Osteoblast (primary cell): Measurements from ENCODE around the gene FHIT. TPM values are rescaled to one million over a fixed set of nuclear protein-coding genes. Genes with fewer than 3 reads are reported as not detected.
A peak's percentile ranks its signal among the peaks of the same experiment; 100 is the strongest.

ENCODE experiments used
- DNase-seq: peaks from one replicate; pipeline ENCODE4 v3.0.0; 2011; ENCODE audit warnings: low spot score, mixed read lengths; ENCODE audit not compliant: insufficient read length; ENCODE audit errors: missing footprints
- H2AFZ ChIP-seq: 2 replicates; pipeline ENCODE4 v1.6.0; 2011; ENCODE audit warnings: mild to moderate bottlenecking, low read length
- H3K27ac ChIP-seq: 2 replicates; pipeline ENCODE4 v1.5.1; 2011; ENCODE audit warnings: mild to moderate bottlenecking, low read depth, low read length, moderate library complexity
- H3K27me3 ChIP-seq: 2 replicates; pipeline ENCODE4 v1.6.0; 2012; ENCODE audit warnings: mild to moderate bottlenecking, control low read depth, inconsistent platforms, low read length, moderate library complexity; ENCODE audit not compliant: insufficient read depth
- H3K36me3 ChIP-seq: 2 replicates; pipeline ENCODE4 v1.5.1; 2011; ENCODE audit warnings: mild to moderate bottlenecking, low read length, control low read depth, moderate library complexity; ENCODE audit not compliant: insufficient read depth
- H3K4me1 ChIP-seq: 2 replicates; pipeline ENCODE4 v1.5.1; 2011; ENCODE audit warnings: mild to moderate bottlenecking, low read length, control low read depth, moderate library complexity; ENCODE audit not compliant: insufficient read depth
- H3K4me2 ChIP-seq: 2 replicates; pipeline ENCODE4 v1.6.0; 2011; ENCODE audit warnings: mild to moderate bottlenecking, low read length; ENCODE audit not compliant: insufficient read depth
- H3K4me3 ChIP-seq: fragments of 200-600 bp; sonication (generic); 3 replicates; pipeline ENCODE4 v1.5.1; 2012; ENCODE audit warnings: mild to moderate bottlenecking, low read length, inconsistent platforms; ENCODE audit not compliant: insufficient read depth
- H3K79me2 ChIP-seq: 2 replicates; pipeline ENCODE4 v1.6.0; 2012; ENCODE audit warnings: mild to moderate bottlenecking, low read length, control low read depth, inconsistent platforms; ENCODE audit not compliant: insufficient read depth
- H3K9me3 ChIP-seq: 2 replicates; pipeline ENCODE4 v1.5.1; 2011; ENCODE audit warnings: low read depth, low read length, control low read depth
- H4K20me1 ChIP-seq: 2 replicates; pipeline ENCODE4 v1.6.0; 2012; ENCODE audit warnings: mild to moderate bottlenecking, low read length, control low read depth; ENCODE audit not compliant: insufficient read depth
- total RNA-seq: library from RNA; depleted of rRNA; stranded (reverse); fragments of >200 nt; gene quantifications from 2 replicates; pipeline ENCODE4 v1.2.3, GENCODE V29; 2012
- TF ChIP-seq, protein P1 (sequence below): IDR thresholded peaks from 2 replicates; pipeline ENCODE4 v1.5.1; 2011; ENCODE audit warnings: mild to moderate bottlenecking, low read depth, low read length, moderate library complexity; ENCODE audit errors: extremely low read depth

The FHIT gene
- total RNA-seq = 2.4 and 3.3 TPM in 2 replicates

DNA sequence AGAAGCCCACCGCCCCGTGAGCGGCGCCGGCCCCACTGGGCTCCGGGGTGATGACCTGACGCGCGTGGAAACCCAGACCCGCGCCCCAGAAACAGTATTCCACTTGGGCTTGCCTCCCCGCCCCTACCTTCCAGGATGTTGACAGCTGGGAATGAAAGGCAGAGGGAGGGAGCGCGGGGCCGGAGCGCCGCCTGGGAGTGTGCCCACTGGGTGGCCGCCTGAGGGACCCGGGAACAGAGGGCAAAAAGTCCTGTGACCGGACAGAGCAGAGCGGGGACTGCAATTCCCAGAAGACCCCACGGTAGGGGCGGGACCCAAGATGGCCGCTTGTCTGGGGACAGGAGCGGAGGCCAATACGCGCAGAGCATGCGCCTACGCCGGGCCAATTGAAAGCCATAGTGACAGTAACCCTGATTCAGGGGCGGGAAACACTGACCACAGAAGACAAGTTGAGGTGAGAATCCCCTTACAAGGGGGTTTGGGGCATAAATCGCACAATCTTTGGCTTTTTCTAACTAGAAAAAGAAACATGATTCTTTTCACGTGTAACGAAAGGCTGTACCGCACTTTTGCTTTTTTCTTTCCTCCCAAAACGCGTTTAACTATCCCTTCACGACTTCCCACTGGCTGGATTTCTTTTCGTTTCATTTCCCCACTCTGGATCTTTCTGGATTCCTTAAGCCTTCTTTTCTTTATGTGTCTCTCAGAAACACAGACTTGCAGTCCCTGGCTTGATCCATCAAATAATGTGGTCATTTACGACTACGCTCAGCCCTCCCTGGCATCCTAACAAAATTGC is at the start of gene FHIT:
FHIT (minus strand) TSS at position 279 of the 799 bp plus-strand sequence.
- H3K4me1 ChIP-seq = peaks cover 6% of the 10 kb centered on the region
- H2AFZ ChIP-seq = peak within 1 kb of the TSS; percentile 99
- peak within 1 kb of the TSS; percentile 44 for H3K27ac ChIP-seq
- DNase-seq = peak; percentile 98
- H3K4me2 ChIP-seq = peak within 1 kb of the TSS; percentile 89
- peak within 1 kb of the TSS; percentile 88 for H3K4me3 ChIP-seq
- no peaks in the 10 kb centered on the region for H4K20me1 ChIP-seq
- TF ChIP-seq, protein P1, sequence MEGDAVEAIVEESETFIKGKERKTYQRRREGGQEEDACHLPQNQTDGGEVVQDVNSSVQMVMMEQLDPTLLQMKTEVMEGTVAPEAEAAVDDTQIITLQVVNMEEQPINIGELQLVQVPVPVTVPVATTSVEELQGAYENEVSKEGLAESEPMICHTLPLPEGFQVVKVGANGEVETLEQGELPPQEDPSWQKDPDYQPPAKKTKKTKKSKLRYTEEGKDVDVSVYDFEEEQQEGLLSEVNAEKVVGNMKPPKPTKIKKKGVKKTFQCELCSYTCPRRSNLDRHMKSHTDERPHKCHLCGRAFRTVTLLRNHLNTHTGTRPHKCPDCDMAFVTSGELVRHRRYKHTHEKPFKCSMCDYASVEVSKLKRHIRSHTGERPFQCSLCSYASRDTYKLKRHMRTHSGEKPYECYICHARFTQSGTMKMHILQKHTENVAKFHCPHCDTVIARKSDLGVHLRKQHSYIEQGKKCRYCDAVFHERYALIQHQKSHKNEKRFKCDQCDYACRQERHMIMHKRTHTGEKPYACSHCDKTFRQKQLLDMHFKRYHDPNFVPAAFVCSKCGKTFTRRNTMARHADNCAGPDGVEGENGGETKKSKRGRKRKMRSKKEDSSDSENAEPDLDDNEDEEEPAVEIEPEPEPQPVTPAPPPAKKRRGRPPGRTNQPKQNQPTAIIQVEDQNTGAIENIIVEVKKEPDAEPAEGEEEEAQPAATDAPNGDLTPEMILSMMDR = no peak
- no peaks in the 10 kb centered on the region for H3K27me3 ChIP-seq
- no peaks in the 10 kb centered on the region for H3K9me3 ChIP-seq
- no peaks in the 10 kb centered on the region for H3K36me3 ChIP-seq
- H3K79me2 ChIP-seq = no peaks in the 10 kb centered on the region

DNA sequence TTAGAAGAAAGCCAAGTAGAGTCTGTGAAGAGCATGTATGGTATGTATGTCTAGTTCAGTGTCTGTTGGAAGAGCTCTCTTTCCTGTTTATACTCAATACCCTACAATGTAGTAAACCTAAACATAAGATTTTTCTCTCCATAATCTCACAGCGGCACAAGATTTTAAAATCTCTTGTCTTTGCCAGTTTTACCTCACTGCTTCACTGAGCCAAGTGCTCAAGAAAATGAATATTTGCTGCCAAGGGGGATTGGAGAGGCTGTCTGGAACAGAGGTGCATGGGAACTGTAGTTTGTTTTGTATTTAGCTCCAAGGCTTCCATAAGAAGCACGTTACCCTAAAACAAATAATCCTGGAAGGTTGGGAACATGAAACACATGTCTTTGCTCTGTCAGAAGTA is 49.5 kb upstream of the FHIT start:
- H2AFZ ChIP-seq = no peak overlapping the region
- H3K4me3 ChIP-seq = no peak overlapping the region
- DNase-seq = no peak
- H3K9me3 ChIP-seq = no peaks in the 10 kb centered on the region
- H3K27me3 ChIP-seq = no peaks in the 10 kb centered on the region
- H4K20me1 ChIP-seq = no peaks in the 10 kb centered on the region
- no peaks in the 10 kb centered on the region for H3K79me2 ChIP-seq
- H3K27ac ChIP-seq = no peak overlapping the region
- TF ChIP-seq, protein P1 = no peak
- no peaks in the 10 kb centered on the region for H3K36me3 ChIP-seq
- no peak overlapping the region for H3K4me2 ChIP-seq
- no peaks in the 10 kb centered on the region for H3K4me1 ChIP-seq

DNA sequence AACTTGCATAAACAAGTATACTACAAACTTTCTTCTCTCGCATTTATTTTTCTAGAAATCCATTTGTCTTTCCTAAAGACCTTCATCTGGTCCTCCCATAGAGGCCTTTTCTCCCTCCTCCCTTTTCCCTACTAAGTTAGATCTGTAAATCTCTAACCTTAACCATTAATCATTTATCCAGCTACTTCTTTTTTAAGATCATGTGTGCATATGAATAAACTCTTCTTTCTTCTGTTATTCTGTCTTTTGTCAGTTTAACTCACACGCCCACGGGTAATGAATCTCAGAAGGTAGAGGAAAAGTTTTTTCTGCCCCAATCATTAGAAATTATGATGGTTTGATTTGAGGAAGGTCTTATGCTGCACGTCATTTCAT is 48.7 kb upstream of the FHIT start:
- TF ChIP-seq, protein P1 = no peak
- H4K20me1 ChIP-seq = no peaks in the 10 kb centered on the region
- no peaks in the 10 kb centered on the region for H3K36me3 ChIP-seq
- no peak overlapping the region for H3K27ac ChIP-seq
- no peaks in the 10 kb centered on the region for H3K79me2 ChIP-seq
- no peaks in the 10 kb centered on the region for H3K27me3 ChIP-seq
- H3K4me1 ChIP-seq = no peaks in the 10 kb centered on the region
- no peak overlapping the region for H3K4me3 ChIP-seq
- no peak overlapping the region for H2AFZ ChIP-seq
- H3K9me3 ChIP-seq = no peaks in the 10 kb centered on the region
- no peak overlapping the region for H3K4me2 ChIP-seq
- no peak for DNase-seq

DNA sequence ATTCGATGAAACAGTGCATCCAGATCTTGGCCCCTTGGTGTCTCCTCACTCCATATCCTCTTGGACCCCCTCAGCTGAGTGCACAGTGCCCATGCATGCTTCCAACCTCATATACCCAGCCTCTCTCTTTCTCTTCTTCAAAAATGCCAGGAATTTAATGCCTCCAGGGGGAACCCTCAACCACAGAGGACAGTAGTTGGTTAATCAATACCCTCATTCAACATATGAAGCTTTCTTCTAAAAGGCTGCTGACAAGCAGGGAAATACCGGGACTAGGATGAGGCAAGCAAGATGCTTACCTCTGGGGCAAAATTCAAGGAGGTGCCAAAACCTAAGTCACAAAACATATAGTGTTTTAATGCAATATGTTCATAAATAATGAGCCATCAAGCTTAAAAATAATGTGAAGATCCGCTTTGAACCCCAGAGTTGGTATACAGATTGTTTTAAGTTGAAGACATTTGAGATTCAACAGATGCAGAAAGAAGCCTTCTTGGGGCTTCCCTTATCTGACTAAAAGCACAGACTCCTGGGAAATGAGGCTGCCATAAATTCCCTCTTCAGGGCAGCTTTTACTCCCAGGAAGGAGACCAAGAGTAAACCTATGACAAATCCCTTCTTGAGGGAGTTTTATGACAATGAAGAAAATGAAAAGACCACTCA is 48.2 kb upstream of the FHIT start:
- no peak overlapping the region for H3K27ac ChIP-seq
- TF ChIP-seq, protein P1 = no peak
- H4K20me1 ChIP-seq = no peaks in the 10 kb centered on the region
- no peak for DNase-seq
- no peaks in the 10 kb centered on the region for H3K4me1 ChIP-seq
- H3K4me3 ChIP-seq = no peak overlapping the region
- H3K36me3 ChIP-seq = no peaks in the 10 kb centered on the region
- H3K9me3 ChIP-seq = no peaks in the 10 kb centered on the region
- H3K4me2 ChIP-seq = no peak overlapping the region
- no peaks in the 10 kb centered on the region for H3K79me2 ChIP-seq
- H2AFZ ChIP-seq = no peak overlapping the region
- no peaks in the 10 kb centered on the region for H3K27me3 ChIP-seq
